Erythroblast (primary cell): ENCODE data around the gene RPL10.

ENCODE experiments used
- DNase-seq, 2 experiments: peaks; one replicate each; lab custom pipeline; 2025; lab: John Stamatoyannopoulos, UW
- GATA1 ChIP-seq: IDR thresholded peaks from 2 replicates; pipeline ENCODE4 v1.6.1; 2011; ENCODE audit warnings: low read depth, mild to moderate bottlenecking, control low read depth, low read length, moderate library complexity
- POLR2A ChIP-seq: IDR thresholded peaks from 2 replicates; pipeline ENCODE4 v1.6.1; 2011; ENCODE audit warnings: mild to moderate bottlenecking, low read length

RPL10 gene

DNA sequence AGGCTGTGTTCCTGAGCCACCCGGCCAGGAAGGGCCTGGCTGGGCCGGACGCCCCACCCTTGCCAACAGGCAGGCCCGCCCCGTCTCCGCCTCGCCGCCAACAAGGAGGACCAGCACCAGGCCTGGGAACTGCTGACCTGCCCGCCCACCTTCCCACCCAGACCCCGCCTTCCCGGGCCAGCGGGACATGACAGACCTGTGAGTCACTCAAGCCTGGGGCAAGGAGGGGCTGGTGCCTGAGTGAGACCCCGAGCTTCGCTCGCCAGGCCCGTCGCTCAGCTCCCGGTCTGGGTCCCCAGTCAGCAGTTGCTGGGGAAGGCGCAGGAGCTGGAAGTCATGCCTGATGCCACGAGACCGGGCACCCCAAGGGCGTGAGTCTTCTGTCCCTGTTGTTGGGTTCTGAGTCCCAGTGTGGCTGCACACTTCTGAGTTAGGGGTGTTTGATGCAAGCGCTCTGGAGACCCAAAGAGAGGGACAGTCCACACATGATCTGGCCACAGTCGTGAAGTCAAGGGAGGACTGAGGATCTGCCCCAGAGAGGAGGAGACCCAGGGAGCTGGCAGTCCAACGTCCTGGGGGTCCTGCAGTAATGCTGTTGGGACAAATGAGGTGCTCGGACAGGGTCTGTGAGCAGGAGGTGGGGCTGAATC lies 11.2 kb downstream of the RPL10 start, which contains the start of gene DNASE1L1:
TSS of gene DNASE1L1 (minus strand) at position 33 of the 650 bp plus-strand sequence. CDS start 3,686 bp downstream, outside the sequence.
- TF ChIP-seq POLR2A (peak; percentile 16), GATA1 (no peak)
- peak; percentile 77 to 83 for DNase-seq

DNA sequence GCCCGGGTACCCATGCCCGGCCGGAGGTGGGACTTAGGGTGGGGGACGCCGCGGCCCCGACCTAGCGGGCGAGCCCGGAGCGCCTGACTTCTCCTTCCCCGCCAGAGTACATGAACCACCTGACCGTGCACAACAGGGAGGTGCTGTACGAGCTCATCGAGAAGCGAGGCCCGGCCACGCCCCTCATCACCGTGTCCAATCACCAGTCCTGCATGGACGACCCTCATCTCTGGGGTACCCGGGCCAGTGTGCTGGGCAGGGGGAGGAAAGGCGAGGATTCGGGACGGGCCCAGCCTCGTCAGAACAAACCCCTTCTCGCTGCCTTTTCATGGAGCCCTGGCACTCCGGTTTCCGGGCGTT lies 13.8 kb downstream of the RPL10 start:
- TF ChIP-seq POLR2A: no peak
- TF ChIP-seq GATA1: no peak
- DNase-seq: peak; percentile 66 to 72

DNA sequence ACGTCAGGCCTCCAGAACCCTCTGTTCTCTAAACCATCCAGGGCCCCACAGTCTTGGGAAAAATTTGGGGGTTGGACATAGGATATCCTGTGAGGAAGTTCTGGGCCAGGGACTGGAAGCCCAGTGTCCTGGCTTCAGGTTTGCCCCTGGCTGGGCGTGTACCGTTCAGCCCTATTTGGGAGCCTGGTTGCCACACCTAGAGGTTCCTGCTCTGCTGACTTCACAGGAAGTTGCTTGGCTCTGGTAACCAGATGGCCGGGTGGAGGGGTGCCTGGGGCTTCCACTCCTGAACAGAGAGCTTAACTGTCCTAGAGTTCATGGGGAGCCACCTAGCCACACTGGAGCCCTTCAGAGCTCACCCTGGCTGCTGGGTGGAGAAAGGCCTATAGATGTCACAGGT lies 14.3 kb downstream of the RPL10 start:
- no peak for DNase-seq
- TF ChIP-seq POLR2A: no peak
- TF ChIP-seq GATA1: no peak

DNA sequence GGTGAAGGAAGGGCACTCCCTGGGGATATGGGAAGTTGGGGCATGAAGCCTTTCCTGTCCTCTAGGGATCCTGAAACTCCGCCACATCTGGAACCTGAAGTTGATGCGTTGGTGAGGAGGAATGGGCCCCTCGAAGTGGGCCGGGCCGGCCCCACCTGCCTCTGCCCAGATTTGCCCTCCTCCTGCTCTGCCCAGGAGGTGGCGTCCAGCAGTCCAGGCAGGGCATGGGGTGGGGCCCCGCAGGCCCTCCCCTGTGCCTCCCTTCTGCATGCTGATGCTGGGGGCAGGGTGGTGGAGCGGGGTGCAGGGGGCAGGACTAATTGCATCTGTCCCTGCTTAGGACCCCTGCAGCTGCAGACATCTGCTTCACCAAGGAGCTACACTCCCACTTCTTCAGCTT lies 15.0 kb downstream of the RPL10 start:
- no peak for TF ChIP-seq POLR2A
- no peak for TF ChIP-seq GATA1
- DNase-seq: no peak

DNA sequence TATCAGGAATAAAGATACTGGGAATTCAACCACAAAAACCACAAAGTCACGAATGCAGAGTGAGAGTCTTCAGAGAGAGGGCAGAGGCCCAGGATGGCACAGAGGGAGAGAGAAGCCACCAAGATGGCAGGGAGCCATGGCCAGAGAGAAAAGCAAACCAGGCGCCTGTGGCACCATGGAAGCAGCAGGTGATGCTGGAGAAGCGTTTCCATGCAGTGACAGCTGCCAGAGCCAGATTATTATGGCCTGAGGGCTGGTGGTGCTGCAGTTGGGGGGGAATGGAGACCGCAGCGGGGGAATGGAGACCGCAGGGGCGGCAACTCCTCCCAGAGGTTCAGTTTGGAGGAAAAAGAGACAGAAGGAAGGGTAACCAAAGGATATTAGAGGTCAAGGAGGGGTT lies 19.0 kb downstream of the RPL10 start:
- no peak for TF ChIP-seq GATA1
- TF ChIP-seq POLR2A: no peak
- no peak for DNase-seq

DNA sequence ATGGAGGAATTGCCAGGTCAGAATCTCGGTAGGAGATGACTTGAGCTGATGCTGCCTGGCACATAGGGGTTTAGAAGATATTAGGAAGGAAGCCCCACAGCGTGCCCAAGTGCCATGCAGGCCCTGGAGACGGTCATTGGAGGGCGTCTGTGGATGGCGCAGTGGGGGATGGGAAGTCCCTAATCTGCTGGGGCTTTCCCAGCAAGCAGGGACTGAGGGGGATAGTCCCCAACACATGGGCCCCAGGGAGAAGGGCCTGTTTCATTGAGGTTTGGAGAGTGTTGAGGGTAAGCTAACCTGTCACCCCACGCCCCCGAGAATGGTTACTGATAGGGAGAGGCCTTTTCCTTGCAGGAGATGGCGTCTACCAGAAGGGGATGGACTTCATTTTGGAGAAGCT lies 21.0 kb downstream of the RPL10 start:
- TF ChIP-seq POLR2A (no peak), GATA1 (no peak)
- DNase-seq: no peak

DNA sequence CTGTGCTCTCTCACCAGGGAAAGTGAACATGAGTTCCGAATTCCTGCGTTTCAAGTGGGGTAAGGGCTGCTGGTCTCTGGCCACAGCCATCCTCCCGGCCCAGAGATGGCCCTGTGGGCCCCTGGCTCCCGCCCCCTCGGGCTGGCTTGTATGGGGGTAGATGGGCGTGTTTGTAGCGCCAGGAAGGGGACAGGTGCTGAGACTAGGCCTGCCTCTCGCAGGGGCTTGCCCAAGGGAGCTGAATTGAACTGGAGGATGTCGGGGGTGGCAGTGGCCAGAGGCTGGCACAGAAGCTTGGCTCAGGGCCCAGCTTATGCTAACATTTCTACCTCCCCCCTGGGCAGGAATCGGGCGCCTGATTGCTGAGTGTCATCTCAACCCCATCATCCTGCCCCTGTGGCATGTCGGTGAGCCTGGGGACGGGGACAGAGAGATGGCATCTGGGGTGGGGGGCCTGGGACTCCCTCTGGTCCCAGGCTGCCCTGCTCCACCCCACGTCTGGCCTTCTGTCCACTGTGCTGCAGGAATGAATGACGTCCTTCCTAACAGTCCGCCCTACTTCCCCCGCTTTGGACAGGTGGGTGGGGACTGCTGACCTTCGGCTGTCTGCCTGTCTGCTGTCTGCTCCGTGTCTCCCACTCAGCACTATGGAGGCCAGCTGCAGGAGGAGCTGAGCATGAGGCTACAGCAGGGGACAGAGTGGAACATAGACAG lies 21.7 kb downstream of the RPL10 start:
- no peak for DNase-seq
- TF ChIP-seq POLR2A: no peak
- TF ChIP-seq GATA1: no peak

DNA sequence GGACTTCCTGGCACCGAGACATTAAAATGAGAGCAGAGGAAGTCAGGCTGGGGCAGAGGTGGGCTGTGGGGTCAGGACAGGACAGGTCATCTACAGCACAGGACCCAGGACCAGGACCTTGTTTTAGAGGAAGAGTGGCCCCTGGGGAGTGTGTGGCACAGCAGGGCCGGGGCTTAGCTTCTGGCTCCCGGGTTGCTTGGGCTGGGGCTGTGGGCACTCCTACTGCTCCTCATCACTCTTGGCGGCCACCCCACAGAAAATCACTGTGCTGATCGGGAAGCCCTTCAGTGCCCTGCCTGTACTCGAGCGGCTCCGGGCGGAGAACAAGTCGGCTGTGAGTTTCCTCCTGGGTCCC lies 22.2 kb downstream of the RPL10 start:
- TF ChIP-seq POLR2A (no peak), GATA1 (no peak)
- DNase-seq: no peak

DNA sequence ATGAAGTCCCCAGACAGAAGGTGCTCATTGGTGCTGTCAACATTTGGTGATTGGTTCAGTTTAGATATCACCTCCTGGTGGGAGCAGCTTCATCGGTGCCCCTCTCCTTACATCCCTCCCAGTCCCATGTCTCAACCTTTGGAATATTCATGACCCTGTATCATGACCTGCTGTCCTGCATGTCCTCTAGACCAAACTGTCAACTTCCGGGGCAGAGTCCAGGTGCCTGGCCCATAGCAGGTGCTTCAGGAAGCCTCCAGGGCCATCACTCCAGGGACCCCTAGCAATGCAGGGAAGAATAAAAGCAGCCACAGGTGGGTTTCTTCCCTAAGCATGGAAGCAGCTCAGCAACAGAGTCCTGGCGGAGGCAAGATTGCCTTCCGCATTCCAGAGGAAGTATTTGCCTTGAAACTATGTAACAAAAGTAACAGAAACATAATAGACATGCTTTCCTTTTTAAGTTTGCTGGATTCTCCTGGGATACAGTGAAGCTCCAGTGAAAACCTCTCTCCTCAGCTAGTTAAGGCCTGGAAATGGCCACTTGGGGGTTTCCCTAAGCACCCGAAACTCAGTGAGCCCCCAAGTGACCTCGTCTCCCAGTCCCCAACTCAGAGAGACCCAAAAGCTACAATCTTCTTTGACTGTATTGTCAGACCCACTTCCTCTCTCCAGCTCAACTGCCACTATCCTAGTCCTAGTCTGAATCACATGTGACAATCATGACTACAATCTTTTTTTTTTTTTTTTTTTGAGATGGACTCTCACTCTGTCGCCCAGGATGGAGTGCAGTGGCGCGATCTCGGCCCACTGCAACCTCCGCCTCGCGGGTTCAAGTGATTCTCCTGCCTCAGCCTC lies 29.0 kb downstream of the RPL10 start:
- no peak for TF ChIP-seq POLR2A
- TF ChIP-seq GATA1: no peak
- no peak for DNase-seq

DNA sequence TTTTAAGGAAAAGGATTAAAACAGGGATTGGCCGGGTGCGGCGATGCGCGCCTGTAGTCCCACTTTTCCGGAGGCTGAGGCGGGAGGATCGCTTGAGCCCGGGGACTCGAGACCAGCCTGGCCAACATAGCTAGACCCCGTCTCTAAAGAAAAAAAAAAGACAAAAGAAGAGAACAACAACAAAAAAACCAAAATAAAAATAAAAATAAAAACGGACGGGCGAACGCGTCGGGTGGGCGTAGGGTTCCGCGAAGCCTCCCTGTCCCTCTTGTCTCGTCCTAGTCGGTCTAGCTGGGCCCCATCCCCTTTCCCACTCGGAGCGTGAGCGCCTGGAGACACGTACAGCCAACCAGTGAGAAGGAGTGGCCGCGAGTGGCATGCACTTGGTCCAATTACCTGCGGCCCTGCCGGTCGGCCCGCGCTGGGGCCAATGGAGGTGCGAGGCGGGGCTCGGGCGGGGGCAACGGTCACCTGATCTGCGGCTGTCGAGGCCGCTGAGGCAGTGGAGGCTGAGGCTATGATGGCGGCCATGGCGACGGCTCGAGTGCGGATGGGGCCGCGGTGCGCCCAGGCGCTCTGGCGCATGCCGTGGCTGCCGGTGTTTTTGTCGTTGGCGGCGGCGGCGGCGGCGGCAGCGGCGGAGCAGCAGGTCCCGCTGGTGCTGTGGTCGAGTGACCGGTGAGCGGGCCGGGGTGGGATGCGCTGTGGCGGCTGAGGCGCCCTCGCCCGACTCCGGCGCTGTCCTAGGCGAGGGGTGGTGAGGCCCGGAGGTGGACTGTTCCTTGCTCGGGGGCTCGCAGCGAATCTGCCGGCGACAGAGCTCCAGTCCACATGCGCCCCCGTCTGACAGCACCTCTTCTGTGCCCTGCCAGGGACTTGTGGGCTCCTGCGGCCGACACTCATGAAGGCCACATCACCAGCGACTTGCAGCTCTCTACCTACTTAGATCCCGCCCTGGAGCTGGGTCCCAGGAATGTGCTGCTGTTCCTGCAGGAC lies 30.3 kb downstream of the RPL10 start, which contains the start of gene ATP6AP1:
TSS of gene ATP6AP1 (plus strand) at position 502 of the 996 bp plus-strand sequence. CDS start at position 518, 16 bp downstream.
- peak; percentile 94 for DNase-seq
- TF ChIP-seq GATA1: no peak
- TF ChIP-seq POLR2A: peak; percentile 72

DNA sequence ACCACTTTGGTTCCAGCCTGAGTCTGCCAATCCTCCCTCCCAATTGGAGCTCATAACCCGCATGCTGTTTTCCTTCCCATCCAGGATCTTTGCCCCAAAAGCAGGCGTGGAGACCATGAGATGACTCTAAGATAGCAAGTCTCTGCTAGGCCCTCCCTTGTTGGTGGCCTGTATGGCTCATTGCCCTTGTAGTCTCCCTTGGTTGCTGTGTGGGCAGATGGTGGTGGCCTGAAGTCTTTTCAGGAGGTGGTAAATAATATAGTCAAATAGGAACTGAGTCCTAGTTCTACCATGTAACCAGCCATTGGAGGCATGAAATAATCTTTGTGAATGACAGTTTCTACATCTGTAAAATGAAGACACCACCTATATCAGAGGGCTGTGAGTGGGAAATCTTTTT lies 31.5 kb downstream of the RPL10 start:
- no peak for DNase-seq
- TF ChIP-seq POLR2A (no peak), GATA1 (no peak)

DNA sequence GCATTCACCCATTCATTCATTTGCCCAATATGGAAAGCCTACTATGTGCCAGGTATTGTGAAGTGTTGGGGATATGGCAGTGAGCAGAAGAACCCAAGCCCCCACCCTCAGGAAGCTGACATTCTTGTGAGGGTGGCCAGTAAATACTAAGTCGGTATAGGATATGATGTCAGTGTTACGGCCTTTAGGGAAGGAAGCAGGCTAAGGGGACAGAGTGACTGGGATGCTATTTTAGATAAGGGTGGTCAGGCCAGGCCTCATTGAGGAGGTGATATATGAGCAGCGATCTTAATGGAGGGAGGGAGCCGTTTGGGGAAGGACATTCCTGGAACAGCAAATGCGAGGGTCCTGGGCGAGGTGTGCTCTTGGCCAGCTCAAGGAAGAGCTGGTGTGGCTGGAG lies 32.3 kb downstream of the RPL10 start:
- peak in 1 of 2 experiments; percentile 21 for DNase-seq
- TF ChIP-seq GATA1: no peak
- TF ChIP-seq POLR2A: no peak

DNA sequence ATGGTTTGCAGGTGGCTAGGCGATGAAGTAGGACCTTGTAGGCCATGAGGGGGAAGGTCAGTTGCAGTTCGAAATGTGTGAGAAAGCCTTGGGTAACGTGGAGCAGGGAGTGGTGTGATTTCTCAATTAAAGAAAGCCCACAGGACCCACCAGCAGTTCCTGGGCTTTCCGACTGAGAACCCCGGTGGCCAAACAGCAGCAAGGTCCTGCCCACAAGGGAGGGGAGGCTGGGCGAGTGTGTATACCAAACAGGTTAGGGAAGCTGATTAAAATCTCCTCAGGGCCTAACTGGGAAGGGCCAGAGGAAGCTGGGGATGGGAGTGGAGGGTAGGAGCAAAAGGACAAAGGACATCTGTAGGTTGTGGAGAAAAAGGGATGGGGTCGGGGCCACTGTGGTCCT lies 32.7 kb downstream of the RPL10 start:
- no peak for DNase-seq
- TF ChIP-seq POLR2A: no peak
- no peak for TF ChIP-seq GATA1
